Measurements from ENCODE around the gene XCR1. TPM values are rescaled to one million over a fixed set of nuclear protein-coding genes. Genes with fewer than 3 reads are reported as not detected.

The XCR1 gene
- total and polyA plus RNA-seq, 2 donors from 2014 or later, result 1.4 TPM; not detected in 1

- intact Hi-C loops (cut with DNase I), result no loop called here
- TF ChIP-seq CTCF (IDR thresholded peaks at IDR 0.05; ENCODE audit: borderline replicate concordance, extremely low read depth, insufficient read depth), result no peak
- no peaks in the 10 kb centered on the region for H3K9me3 ChIP-seq (ENCODE audit: control insufficient read depth in 2 of 3, insufficient read depth in 1 of 3, low read length in 3 of 3)
- no peak overlapping the region for H3K4me3 ChIP-seq (ENCODE audit: low read length in 3 of 3)
- peaks cover 0 to 59% (median 36%) of the 10 kb centered on the region in 3 donors for H3K36me3 ChIP-seq (ENCODE audit: control insufficient read depth in 2 of 3, insufficient read depth in 3 of 3, low read length in 3 of 3)
- DNase-seq, result no peak
- peaks cover 0 to 3% (median 0%) of the 10 kb centered on the region in 3 donors for H3K4me1 ChIP-seq (ENCODE audit: control insufficient read depth in 2 of 3, insufficient read depth in 2 of 3, low read depth in 1 of 3, low read length in 3 of 3)
- FAIRE-seq, result no peak
- H3K9ac ChIP-seq (ENCODE audit: low read length in 3 of 3), result no peak overlapping the region
- H3K27ac ChIP-seq (ENCODE audit: low read depth in 2 of 2, low read length in 2 of 2), result no peak overlapping the region
- H3K27me3 ChIP-seq (ENCODE audit: control insufficient read depth, insufficient read depth, low read length), result no peaks in the 10 kb centered on the region
These were observed 47.0 kb downstream of the XCR1 start for GRCh38 chr3:45980229-45980813.

- no peak for TF ChIP-seq CTCF (IDR thresholded peaks at IDR 0.05; ENCODE audit: borderline replicate concordance, extremely low read depth, insufficient read depth)
- Histone ChIP-seq H3K27ac (ENCODE audit: low read depth in 2 of 2, low read length in 2 of 2) (no peak overlapping the region), H3K9ac (ENCODE audit: low read length in 3 of 3) (no peak overlapping the region), H3K9me3 (ENCODE audit: control insufficient read depth in 2 of 3, insufficient read depth in 1 of 3, low read length in 3 of 3) (no peaks in the 10 kb centered on the region), H3K36me3 (ENCODE audit: control insufficient read depth in 2 of 3, insufficient read depth in 3 of 3, low read length in 3 of 3) (peaks cover 0 to 60% (median 39%) of the 10 kb centered on the region in 3 donors), H3K4me1 (ENCODE audit: control insufficient read depth in 2 of 3, insufficient read depth in 2 of 3, low read depth in 1 of 3, low read length in 3 of 3) (no peaks in the 10 kb centered on the region), H3K27me3 (ENCODE audit: control insufficient read depth, insufficient read depth, low read length) (no peaks in the 10 kb centered on the region), H3K4me3 (ENCODE audit: low read length in 3 of 3) (no peak overlapping the region)
- intact Hi-C loops (cut with DNase I), result no loop called here
- no peak for DNase-seq
- FAIRE-seq, result no peak
These were observed 47.9 kb downstream of the XCR1 start for GRCh38 chr3:45979378-45979777.

GRCh38 chr3:45978006-45978761 lies 49.1 kb downstream of the XCR1 start:
- Histone ChIP-seq H3K9ac (ENCODE audit: low read length in 3 of 3) (no peak overlapping the region), H3K4me1 (ENCODE audit: control insufficient read depth in 2 of 3, insufficient read depth in 2 of 3, low read depth in 1 of 3, low read length in 3 of 3) (no peaks in the 10 kb centered on the region), H3K36me3 (ENCODE audit: control insufficient read depth in 2 of 3, insufficient read depth in 3 of 3, low read length in 3 of 3) (peaks cover 0 to 48% (median 36%) of the 10 kb centered on the region in 3 donors), H3K27ac (ENCODE audit: low read depth in 2 of 2, low read length in 2 of 2) (no peak overlapping the region), H3K4me3 (ENCODE audit: low read length in 3 of 3) (no peak overlapping the region), H3K9me3 (ENCODE audit: control insufficient read depth in 2 of 3, insufficient read depth in 1 of 3, low read length in 3 of 3) (no peaks in the 10 kb centered on the region), H3K27me3 (ENCODE audit: control insufficient read depth, insufficient read depth, low read length) (no peaks in the 10 kb centered on the region)
- TF ChIP-seq CTCF (IDR thresholded peaks at IDR 0.05; ENCODE audit: borderline replicate concordance, extremely low read depth, insufficient read depth), result no peak
- intact Hi-C loops (cut with DNase I), result no loop called here
- FAIRE-seq (no peak), DNase-seq (peak in 2 of 5 donors; percentile 26 to 40)
